Trophoblast cell (in vitro differentiated cells and primary cell): ENCODE measurements around the gene TRIP10.
"Not testable (repeated sequence)": the region's sequence is repeated elsewhere in the genome, so short reads cannot be mapped to it uniquely, and the experiment has no call there.

Experiments
- DNase-seq, 2 donors: peaks; one replicate each; pipeline ENCODE4 v3.0.0-alpha.2; 2016
- H2AFZ ChIP-seq: 2 replicates; pipeline ENCODE4 v1.6.1; 2013; ENCODE audit warnings: low read length, moderate library complexity, mild to moderate bottlenecking; ENCODE audit not compliant: insufficient read depth, poor library complexity
- H2AK5ac ChIP-seq: 2 replicates; pipeline ENCODE4 v1.6.1; 2013; ENCODE audit warnings: mild to moderate bottlenecking, low read length
- H2BK120ac ChIP-seq: 2 replicates; pipeline ENCODE4 v1.6.1; 2013; ENCODE audit warnings: low read length, mild to moderate bottlenecking, moderate library complexity; ENCODE audit not compliant: insufficient read depth, poor library complexity
- H2BK12ac ChIP-seq: 2 replicates; pipeline ENCODE4 v1.6.1; 2013; ENCODE audit warnings: mild to moderate bottlenecking, low read length, moderate library complexity
- H2BK5ac ChIP-seq: 2 replicates; pipeline ENCODE4 v1.6.1; 2013; ENCODE audit warnings: low read length, low read depth, moderate library complexity, mild to moderate bottlenecking; ENCODE audit not compliant: poor library complexity
- H3K14ac ChIP-seq: 2 replicates; pipeline ENCODE4 v1.6.1; 2013; ENCODE audit warnings: mild to moderate bottlenecking, low read length
- H3K18ac ChIP-seq: 2 replicates; pipeline ENCODE4 v1.6.1; 2013; ENCODE audit warnings: mild to moderate bottlenecking, low read length
- H3K23ac ChIP-seq: 2 replicates; pipeline ENCODE4 v1.6.1; 2013; ENCODE audit warnings: low read length
- H3K27ac ChIP-seq: 2 replicates; pipeline ENCODE4 v1.5.1; 2013; ENCODE audit warnings: low read depth, mild to moderate bottlenecking, inconsistent platforms, low read length, moderate library complexity
- H3K27me3 ChIP-seq: 2 replicates; pipeline ENCODE4 v1.6.1; 2013; ENCODE audit warnings: inconsistent platforms, mild to moderate bottlenecking, low read length, moderate library complexity; ENCODE audit not compliant: insufficient read depth
- H3K36me3 ChIP-seq, 2 experiments: 1 replicate in 1 of 2; 2 replicates in 1 of 2; pipeline ENCODE4 v1.6.1; 2013; ENCODE audit warnings: low read length in 2 of 2, mild to moderate bottlenecking in 2 of 2, moderate library complexity in 1 of 2; ENCODE audit not compliant: insufficient read depth in 2 of 2, control insufficient read depth in 1 of 2
- H3K4ac ChIP-seq: 2 replicates; pipeline ENCODE4 v1.6.1; 2013; ENCODE audit warnings: low read depth, mild to moderate bottlenecking, low read length, moderate library complexity
- H3K4me1 ChIP-seq, 2 experiments: 1 replicate in 1 of 2; 2 replicates in 1 of 2; pipeline ENCODE4 v1.6.1; 2013; ENCODE audit warnings: low read length in 2 of 2, mild to moderate bottlenecking in 2 of 2, moderate library complexity in 1 of 2; ENCODE audit not compliant: insufficient read depth in 2 of 2, control insufficient read depth in 1 of 2
- H3K4me2 ChIP-seq: 2 replicates; pipeline ENCODE4 v1.6.1; 2013; ENCODE audit warnings: inconsistent platforms, mild to moderate bottlenecking, low read length, moderate library complexity
- H3K4me3 ChIP-seq: 2 replicates; pipeline ENCODE4 v1.5.1; 2013; ENCODE audit warnings: mild to moderate bottlenecking, low read depth, low read length, inconsistent platforms
- H3K79me1 ChIP-seq: one replicate; pipeline ENCODE4 v1.6.1; 2013; ENCODE audit warnings: low read length
- H3K79me2 ChIP-seq: 2 replicates; pipeline ENCODE4 v1.6.1; 2013; ENCODE audit warnings: low read length, mild to moderate bottlenecking; ENCODE audit not compliant: control insufficient read depth, insufficient read depth, poor library complexity
- H3K9ac ChIP-seq: 2 replicates; pipeline ENCODE4 v1.6.1; 2013; ENCODE audit warnings: mild to moderate bottlenecking, low read length
- H3K9me3 ChIP-seq: 2 replicates; pipeline ENCODE4 v1.6.1; 2013; ENCODE audit warnings: low read depth, mild to moderate bottlenecking, control low read depth, inconsistent platforms, low read length; ENCODE audit not compliant: insufficient read depth
- H4K12ac ChIP-seq: 2 replicates; pipeline ENCODE4 v1.6.1; 2013; ENCODE audit warnings: low read depth, mild to moderate bottlenecking, low read length, moderate library complexity
- H4K8ac ChIP-seq: 2 replicates; pipeline ENCODE4 v1.6.1; 2013; ENCODE audit warnings: low read depth, mild to moderate bottlenecking, low read length, moderate library complexity
- H4K91ac ChIP-seq: one replicate; pipeline ENCODE4 v1.6.1; 2013; ENCODE audit warnings: low read depth, mild to moderate bottlenecking, low read length, moderate library complexity
- WGBS: extraction: QIAGEN DNeasy Blood & Tissue Kit; methylation state at CpG from one replicate; pipeline ENCODE4 v1.1.7; 2013; ENCODE audit warnings: missing lambda C conversion rate; ENCODE audit not compliant: insufficient read length, insufficient coverage; ENCODE audit errors: extremely low coverage; 5-methylcytosine and 5-hydroxymethylcytosine counted together

Gene TRIP10

DNA sequence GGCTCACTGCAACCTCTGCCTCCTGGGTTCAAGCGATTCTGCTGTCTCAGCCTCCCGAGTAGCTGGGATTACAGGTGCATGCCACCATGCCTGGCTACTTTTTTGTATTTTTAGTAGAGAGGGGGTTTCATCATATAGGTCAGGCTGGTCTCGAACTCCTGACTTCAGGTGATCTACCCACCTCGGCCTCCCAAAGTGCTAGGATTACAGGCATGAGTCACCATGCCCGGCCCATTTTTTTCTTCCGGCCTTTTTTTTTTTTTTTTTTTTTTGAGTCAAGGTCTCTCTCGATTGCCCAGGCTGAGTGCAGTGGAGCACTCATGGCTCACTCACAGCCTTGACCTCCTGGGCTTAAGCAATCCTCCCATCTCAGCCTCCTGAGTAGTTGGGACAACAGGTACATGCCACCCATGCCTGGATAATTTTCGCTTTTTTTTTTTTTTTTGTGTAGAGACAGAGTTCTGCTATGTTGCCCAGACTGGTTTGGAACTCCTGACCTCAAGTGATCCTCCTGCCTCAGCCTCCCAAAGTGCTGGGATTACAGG, 22.8 kb downstream of the TRIP10 start:
- H2BK12ac ChIP-seq, result not testable (repeated sequence)
- WGBS, result no CpG with 5 or more reads among the region's 8 CpGs

GRCh38 chr19:6765738-6766356, 26.4 kb downstream of the TRIP10 start:
- peak overlapping the region; percentile 49 for H4K8ac ChIP-seq
- H3K14ac ChIP-seq, result peak overlapping the region; percentile 71
- no peak overlapping the region for H2BK12ac ChIP-seq
- peak overlapping the region; percentile 35 for H2BK5ac ChIP-seq
- H4K12ac ChIP-seq, result peak overlapping the region; percentile 28
- H3K4me3 ChIP-seq, result peak overlapping the region; percentile 80
- H3K36me3 ChIP-seq, result peaks cover 2 to 8% of the 10 kb centered on the region in 2 experiments
- H3K79me2 ChIP-seq, result peaks cover 6% of the 10 kb centered on the region
- H4K91ac ChIP-seq, result peak overlapping the region; percentile 44
- H3K9ac ChIP-seq, result peak overlapping the region; percentile 5
- no CpG with 5 or more reads among the region's 8 CpGs for WGBS
- H3K9me3 ChIP-seq, result no peaks in the 10 kb centered on the region
- peaks cover 14% of the 10 kb centered on the region for H3K79me1 ChIP-seq
- H3K27ac ChIP-seq, result peak overlapping the region; percentile 82
- peak overlapping the region; percentile 37 for H2BK120ac ChIP-seq
- H2AFZ ChIP-seq, result no peak overlapping the region
- DNase-seq, result peak; percentile 98
- peak overlapping the region; percentile 75 for H3K4me2 ChIP-seq
- H3K23ac ChIP-seq, result no peak overlapping the region
- H2AK5ac ChIP-seq, result peak overlapping the region; percentile 53
- H3K27me3 ChIP-seq, result no peaks in the 10 kb centered on the region
- H3K4me1 ChIP-seq, result peaks cover 9 to 12% of the 10 kb centered on the region in 2 experiments
- peak overlapping the region; percentile 65 for H3K18ac ChIP-seq
- H3K4ac ChIP-seq, result peak overlapping the region; percentile 16

More for the DNA sequence above, 22.8 kb downstream of the TRIP10 start:
- not testable (repeated sequence) for H3K9ac ChIP-seq, H3K23ac ChIP-seq, H3K27ac ChIP-seq, H2AFZ ChIP-seq, H2BK5ac ChIP-seq, H2BK120ac ChIP-seq, H3K18ac ChIP-seq, H3K4ac ChIP-seq, H3K9me3 ChIP-seq, H3K79me2 ChIP-seq, H4K91ac ChIP-seq, H3K27me3 ChIP-seq, H2AK5ac ChIP-seq, H3K14ac ChIP-seq, H3K4me3 ChIP-seq, H4K12ac ChIP-seq, H4K8ac ChIP-seq, H3K4me2 ChIP-seq
- peaks cover 11% of the 10 kb centered on the region for H3K79me1 ChIP-seq
- peak; percentile 90 to 93 for DNase-seq
- peaks cover 9 to 12% of the 10 kb centered on the region in 2 experiments for H3K4me1 ChIP-seq
- H3K36me3 ChIP-seq, result peaks cover 22 to 23% of the 10 kb centered on the region in 2 experiments

DNA sequence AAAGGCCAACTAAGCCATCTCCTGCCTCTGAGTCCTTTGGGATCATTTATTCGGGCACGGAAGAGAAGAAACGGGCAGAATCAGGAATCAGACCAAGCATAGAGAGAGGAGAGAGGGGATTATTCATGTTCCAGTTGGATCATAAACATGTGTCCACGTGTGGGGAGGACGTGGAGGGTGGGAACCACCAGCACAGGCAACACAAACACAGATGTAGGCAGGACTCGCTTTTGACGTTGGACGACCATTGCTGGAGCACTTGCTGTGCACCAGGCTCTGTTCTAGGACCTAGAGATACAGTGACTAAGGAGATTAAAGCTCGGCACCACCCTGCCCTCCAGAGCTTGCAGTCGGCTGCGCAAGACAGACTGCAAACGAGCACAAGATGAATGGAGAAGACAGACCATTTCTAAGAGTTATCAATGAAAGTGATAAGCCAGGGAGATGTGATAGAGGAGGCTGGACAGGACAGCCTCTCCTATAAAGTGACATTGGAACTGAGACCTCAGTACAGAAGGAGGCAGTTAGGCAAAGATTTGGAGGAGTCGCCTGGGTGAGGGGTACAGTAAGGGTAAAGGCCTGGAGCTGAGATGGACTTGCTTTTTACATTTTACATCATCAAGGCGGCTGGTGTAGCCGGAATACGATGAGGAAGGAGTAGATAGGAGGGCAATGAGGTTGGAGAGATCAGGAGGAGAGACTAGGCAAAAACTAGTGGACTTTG, 27.0 kb downstream of the TRIP10 start:
- peak; percentile 57 to 58 for DNase-seq

DNA sequence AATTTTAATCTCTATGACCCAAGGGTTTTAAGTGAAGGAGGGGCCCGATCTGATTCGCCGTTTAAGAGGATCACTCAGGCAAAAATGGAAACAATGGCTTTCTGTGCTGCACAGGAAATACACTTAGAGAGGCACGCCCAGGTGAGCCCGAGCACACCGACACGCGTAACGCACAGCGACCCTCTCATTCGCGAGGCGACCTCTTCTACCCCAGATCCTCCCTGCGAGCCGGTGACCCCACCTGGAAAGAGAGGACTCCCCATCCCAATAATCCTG, 27.5 kb downstream of the TRIP10 start:
- H2BK120ac ChIP-seq, result peak overlapping the region; percentile 48
- peak overlapping the region; percentile 61 for H4K8ac ChIP-seq
- H3K4me2 ChIP-seq, result peak overlapping the region; percentile 75
- H3K14ac ChIP-seq, result peak overlapping the region; percentile 16
- peak overlapping the region; percentile 74 for H4K91ac ChIP-seq
- H3K36me3 ChIP-seq, result peaks cover 2 to 4% of the 10 kb centered on the region in 2 experiments
- H2BK5ac ChIP-seq, result peak overlapping the region; percentile 35
- H3K27me3 ChIP-seq, result no peaks in the 10 kb centered on the region
- peak overlapping the region; percentile 80 for H3K4me3 ChIP-seq
- H3K9me3 ChIP-seq, result no peaks in the 10 kb centered on the region
- no peak overlapping the region for H4K12ac ChIP-seq
- H2BK12ac ChIP-seq, result no peak overlapping the region
- no peak overlapping the region for H2AK5ac ChIP-seq
- no peak overlapping the region for H3K23ac ChIP-seq
- DNase-seq, result peak; percentile 53 to 61
- H3K9ac ChIP-seq, result peak overlapping the region; percentile 76
- WGBS, result no CpG with 5 or more reads among the region's 15 CpGs
- peak overlapping the region; percentile 57 for H3K27ac ChIP-seq
- H3K4ac ChIP-seq, result peak overlapping the region; percentile 18
- H2AFZ ChIP-seq, result peak overlapping the region; percentile 65
- H3K79me2 ChIP-seq, result peaks cover 6% of the 10 kb centered on the region
- peaks cover 14% of the 10 kb centered on the region for H3K79me1 ChIP-seq
- H3K4me1 ChIP-seq, result peaks cover 9 to 12% of the 10 kb centered on the region in 2 experiments
- H3K18ac ChIP-seq, result peak overlapping the region; percentile 36

More for the DNA sequence above, 27.0 kb downstream of the TRIP10 start:
- Histone ChIP-seq H3K4me3 (peak overlapping the region; percentile 80), H3K4me1 (peaks cover 9 to 12% of the 10 kb centered on the region in 2 experiments), H3K18ac (peak overlapping the region; percentile 65), H3K4ac (peak overlapping the region; percentile 16), H3K23ac (peak overlapping the region; percentile 33), H2AK5ac (peak overlapping the region; percentile 53), H3K14ac (peak overlapping the region; percentile 71), H3K27me3 (no peaks in the 10 kb centered on the region), H3K9ac (peak overlapping the region; percentile 5), H4K12ac (peak overlapping the region; percentile 28), H4K8ac (peak overlapping the region; percentile 49), H3K36me3 (peaks cover 2 to 4% of the 10 kb centered on the region in 2 experiments), H3K79me1 (peaks cover 14% of the 10 kb centered on the region), H3K4me2 (peak overlapping the region; percentile 75), H2BK5ac (peak overlapping the region; percentile 35), H2BK12ac (peak overlapping the region; percentile 44), H2AFZ (peak overlapping the region; percentile 4), H3K27ac (peak overlapping the region; percentile 80), H4K91ac (peak overlapping the region; percentile 44), H3K9me3 (no peaks in the 10 kb centered on the region), H2BK120ac (peak overlapping the region; percentile 37), H3K79me2 (peaks cover 6% of the 10 kb centered on the region)
- no CpG with 5 or more reads among the region's 16 CpGs for WGBS
